ENCODE results near the gene S100A2.
"Not testable (repeated sequence)": the region's sequence is repeated elsewhere in the genome, so short reads cannot be mapped to it uniquely, and the experiment has no call there.

The S100A2 gene

GRCh38 chr1:153527023-153527682 lies 38.5 kb downstream of the S100A2 start:
- no peak for DNase-seq

DNA sequence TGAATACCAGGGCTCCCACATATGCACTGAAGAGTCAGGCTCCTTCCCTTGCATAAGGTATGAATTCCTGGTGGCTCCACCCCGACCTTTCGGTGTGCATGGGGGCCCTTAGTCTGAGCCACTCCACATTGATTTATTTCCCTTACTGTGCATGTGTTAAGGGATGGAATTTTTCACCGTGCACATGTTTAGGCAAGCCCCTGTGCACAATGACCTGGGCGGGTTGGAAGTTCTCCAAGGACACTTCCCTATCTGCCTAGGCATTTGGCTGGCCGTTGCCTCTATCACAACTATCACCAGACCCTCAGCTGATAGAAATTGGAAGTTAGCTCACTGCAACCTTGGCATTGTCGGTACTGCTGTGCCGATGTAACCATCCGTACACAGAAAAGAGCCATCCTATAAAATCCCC lies 39.5 kb downstream of the S100A2 start:
- DNase-seq = no peak

- no peak for DNase-seq
These were observed 40.4 kb downstream of the S100A2 start for GRCh38 chr1:153525088-153525728.

GRCh38 chr1:153522353-153523048 lies 43.1 kb downstream of the S100A2 start:
- not testable (repeated sequence) for DNase-seq

GRCh38 chr1:153521808-153522207 lies 43.8 kb downstream of the S100A2 start:
- DNase-seq = not testable (repeated sequence)

DNA sequence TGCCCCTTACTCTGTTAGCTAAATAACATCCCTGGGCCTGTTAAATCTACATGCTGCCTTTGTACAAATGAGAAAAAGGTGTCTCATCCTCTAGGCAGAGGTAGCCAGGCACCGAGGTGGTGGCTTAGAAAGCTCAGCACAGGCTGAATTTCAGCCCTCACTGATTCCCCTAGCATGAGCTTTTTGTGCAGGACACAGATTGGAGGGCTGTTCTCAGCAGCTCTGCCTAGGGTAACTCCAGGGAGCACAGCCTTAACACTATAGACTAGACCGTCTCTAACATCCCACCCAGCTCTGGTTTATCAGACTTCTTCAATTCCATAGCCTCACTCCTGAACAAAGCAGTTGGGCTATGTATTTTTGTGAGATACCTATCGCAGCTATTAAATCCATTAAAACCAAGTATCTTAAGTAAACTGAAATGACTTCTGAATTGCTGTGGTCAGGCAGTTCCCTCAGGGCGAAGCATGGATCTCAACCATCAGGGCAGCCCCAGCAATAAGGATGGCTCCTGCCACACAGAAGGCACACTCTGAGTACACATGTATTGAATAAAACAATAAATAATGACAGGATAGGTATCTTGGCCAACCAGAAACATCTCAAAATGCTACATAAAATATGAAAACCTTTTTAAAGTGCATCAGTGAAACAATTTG lies 44.7 kb downstream of the S100A2 start:
- no peak for DNase-seq

DNA sequence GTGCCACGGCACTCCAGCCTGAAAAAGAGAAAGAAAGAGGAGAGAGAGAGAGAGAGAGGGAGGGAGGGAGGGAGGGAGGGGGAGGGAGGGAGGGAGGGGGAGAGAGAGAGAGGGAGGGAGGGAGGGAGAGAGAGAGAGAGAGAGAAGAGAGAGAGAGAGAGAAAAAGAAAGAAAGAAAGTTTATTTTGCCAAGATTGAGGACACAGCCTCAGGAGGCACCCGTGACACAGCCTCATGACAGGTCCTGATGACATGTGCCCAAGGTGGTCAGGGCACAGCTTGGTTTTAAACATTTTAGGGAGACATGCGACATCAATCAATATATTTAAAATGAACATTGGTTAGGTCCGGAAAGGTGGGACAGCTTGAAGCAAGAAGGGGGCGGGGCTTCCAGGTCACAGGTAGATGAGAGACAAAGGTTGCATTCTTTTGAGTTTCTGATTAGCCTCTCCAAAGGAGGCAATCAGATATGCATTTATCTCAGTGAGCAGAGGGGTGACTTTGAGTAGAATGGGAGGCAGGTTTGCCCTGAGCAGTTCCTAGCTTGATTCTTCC lies 45.4 kb downstream of the S100A2 start:
- DNase-seq = not testable (repeated sequence)

DNA sequence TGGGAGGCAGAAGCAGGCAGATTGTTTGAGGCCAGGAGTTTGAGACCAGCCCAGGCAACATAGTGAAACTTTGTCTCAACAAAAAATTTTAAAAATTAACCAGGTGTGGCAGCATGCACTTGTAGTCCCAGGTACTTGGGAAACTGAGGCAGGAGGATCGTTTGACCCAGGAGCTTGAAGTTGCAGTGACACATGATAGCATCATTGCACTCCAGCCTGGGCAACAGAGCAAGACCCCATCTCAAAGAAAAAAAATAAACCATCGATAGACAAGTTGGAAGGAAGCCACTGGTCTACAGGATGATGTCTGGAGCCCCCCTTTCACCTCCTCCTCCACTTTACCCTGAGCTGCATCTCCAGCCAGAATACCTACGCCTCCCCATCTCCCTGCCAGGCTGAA lies 46.4 kb downstream of the S100A2 start:
- no peak for DNase-seq

DNA sequence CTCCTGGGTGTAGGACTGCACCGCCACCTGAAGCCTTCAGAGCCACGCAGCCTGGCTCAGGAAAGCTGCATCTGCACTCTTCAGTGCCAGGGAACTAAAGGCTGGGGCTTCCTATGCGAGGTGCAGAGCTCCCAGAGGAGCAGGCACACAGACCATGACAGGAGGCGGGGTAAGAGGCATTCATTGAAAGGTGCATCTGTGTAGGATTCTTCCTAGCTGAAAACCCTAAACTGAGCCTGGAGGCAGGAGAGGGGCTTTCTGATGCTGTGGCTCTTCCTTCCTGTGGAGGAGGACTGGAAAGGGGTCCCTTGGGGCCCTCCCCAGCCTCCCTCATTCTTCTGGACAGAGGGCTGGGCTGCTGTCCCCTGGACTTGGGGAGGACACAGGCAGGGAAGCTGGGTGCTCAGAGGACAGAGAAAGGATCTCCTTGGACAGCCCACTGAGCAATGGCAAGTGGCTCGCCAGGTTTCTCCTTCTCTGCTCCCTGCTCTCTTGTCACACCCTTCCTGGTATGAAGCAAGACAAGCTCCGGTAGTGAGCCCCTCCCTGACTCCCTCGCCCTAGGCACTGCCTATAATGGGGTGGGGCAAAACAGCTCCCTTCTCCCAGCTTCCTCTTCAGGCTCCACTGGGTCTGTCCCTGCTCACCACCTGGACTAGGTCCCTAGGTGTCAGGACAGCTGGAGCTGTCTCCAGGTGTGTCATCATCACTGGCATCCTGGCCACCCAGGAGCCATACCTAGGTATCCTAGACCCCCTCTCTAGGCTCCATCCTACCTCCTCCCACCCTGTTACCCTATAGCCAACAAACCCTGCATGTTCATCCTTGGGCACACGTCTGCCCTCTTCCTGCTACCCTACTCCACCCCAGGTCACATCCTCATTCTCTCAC lies 49.9 kb downstream of the S100A2 start:
- DNase-seq = no peak

GRCh38 chr1:153513666-153514065 lies 52.0 kb downstream of the S100A2 start:
- no peak for DNase-seq

GRCh38 chr1:153513023-153513422 lies 52.6 kb downstream of the S100A2 start:
- no peak for DNase-seq
